Lower lobe of right lung (tissue), 2 donors: ENCODE data around the gene RAB3IL1. TPM values are rescaled to one million over a fixed set of nuclear protein-coding genes. Genes with fewer than 3 reads are reported as not detected.

Source experiments
- ATAC-seq, 2 donors: fragments of 200-7000 bp; cut with Tn5 transposase; one replicate each; pipeline ENCODE4 v1.9.1; 2020 to 2022; ENCODE audit warnings: mild to moderate bottlenecking in 2 of 2, moderate library complexity in 2 of 2
- DNase-seq: peaks from one replicate; pipeline ENCODE4 v3.0.0-alpha.2; 2020
- H3K27ac ChIP-seq: fragments of 200-600 bp; one replicate; pipeline ENCODE4 v1.8.0; 2022
- H3K27me3 ChIP-seq: fragments of 200-600 bp; one replicate; pipeline ENCODE4 v1.8.0; 2022; ENCODE audit warnings: low read depth
- H3K36me3 ChIP-seq: fragments of 200-600 bp; one replicate; pipeline ENCODE4 v1.8.0; 2022; ENCODE audit warnings: mild to moderate bottlenecking
- H3K4me1 ChIP-seq: fragments of 200-600 bp; one replicate; pipeline ENCODE4 v1.8.0; 2022
- H3K4me3 ChIP-seq: fragments of 200-600 bp; one replicate; pipeline ENCODE4 v1.8.0; 2022; ENCODE audit warnings: mild to moderate bottlenecking
- H3K9me3 ChIP-seq: fragments of 200-600 bp; one replicate; pipeline ENCODE4 v1.8.0; 2022
- intact Hi-C: fragments of 100-400 bp; cut with DNase I; formaldehyde crosslinking; loops from one replicate; pipeline ENCODE4 v1.11.0; 2022
- total RNA-seq: library from RNA; stranded (reverse); fragmentation: NEBNext Ultra II Directional; extraction: Animal tissue kit (Norgen Biotek cat#: 25700); gene quantifications from one replicate; pipeline ENCODE4 v1.2.1, GENCODE V29; 2021
- TF ChIP-seq, protein P1 (sequence below): fragments of 200-600 bp; IDR thresholded peaks from one replicate; pipeline ENCODE4 v1.8.0; 2022; ENCODE audit warnings: antibody characterized with exemption, mild to moderate bottlenecking
- donor health status: DM: no; HTN: yes; CAD: no; lungs with severe emphysema.

Gene RAB3IL1
- total RNA-seq, 1 donor from 2014 or later, result 11.4 TPM

- no peak overlapping the region for H3K4me3 ChIP-seq
- TF ChIP-seq, protein P1, sequence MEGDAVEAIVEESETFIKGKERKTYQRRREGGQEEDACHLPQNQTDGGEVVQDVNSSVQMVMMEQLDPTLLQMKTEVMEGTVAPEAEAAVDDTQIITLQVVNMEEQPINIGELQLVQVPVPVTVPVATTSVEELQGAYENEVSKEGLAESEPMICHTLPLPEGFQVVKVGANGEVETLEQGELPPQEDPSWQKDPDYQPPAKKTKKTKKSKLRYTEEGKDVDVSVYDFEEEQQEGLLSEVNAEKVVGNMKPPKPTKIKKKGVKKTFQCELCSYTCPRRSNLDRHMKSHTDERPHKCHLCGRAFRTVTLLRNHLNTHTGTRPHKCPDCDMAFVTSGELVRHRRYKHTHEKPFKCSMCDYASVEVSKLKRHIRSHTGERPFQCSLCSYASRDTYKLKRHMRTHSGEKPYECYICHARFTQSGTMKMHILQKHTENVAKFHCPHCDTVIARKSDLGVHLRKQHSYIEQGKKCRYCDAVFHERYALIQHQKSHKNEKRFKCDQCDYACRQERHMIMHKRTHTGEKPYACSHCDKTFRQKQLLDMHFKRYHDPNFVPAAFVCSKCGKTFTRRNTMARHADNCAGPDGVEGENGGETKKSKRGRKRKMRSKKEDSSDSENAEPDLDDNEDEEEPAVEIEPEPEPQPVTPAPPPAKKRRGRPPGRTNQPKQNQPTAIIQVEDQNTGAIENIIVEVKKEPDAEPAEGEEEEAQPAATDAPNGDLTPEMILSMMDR, result no peak
- DNase-seq, result no peak
- ATAC-seq, result no peak
- H3K36me3 ChIP-seq, result no peaks in the 10 kb centered on the region
- no peak overlapping the region for H3K27ac ChIP-seq
- intact Hi-C loops, result no loop called here
- H3K4me1 ChIP-seq, result no peaks in the 10 kb centered on the region
- no peaks in the 10 kb centered on the region for H3K27me3 ChIP-seq
- no peaks in the 10 kb centered on the region for H3K9me3 ChIP-seq
Measured at GRCh38 chr11:61940466-61940865, 23.1 kb upstream of the RAB3IL1 start.

DNA sequence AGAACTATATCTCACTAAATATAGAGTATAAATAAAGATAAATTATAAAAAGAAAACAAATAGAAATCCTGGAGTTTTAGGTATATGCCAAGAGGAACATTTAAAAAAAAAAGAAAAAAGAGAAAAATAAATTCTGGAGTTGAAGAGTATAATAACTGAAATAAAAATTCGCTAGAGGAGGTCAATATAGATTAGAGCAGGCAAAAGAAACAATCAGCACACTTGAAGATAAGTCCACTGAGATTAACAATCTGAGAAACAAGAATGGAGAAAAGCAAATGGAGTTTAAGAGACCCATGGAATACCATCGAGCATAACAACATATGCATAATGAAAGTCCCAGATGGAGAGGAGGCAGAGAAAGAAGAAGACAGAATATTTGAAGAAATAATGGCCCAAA is 18.5 kb upstream of the RAB3IL1 start:
- Histone ChIP-seq H3K4me3 (no peak overlapping the region), H3K4me1 (no peaks in the 10 kb centered on the region), H3K36me3 (no peaks in the 10 kb centered on the region), H3K9me3 (no peaks in the 10 kb centered on the region), H3K27ac (no peak overlapping the region), H3K27me3 (no peaks in the 10 kb centered on the region)
- ATAC-seq (no peak), DNase-seq (no peak)
- TF ChIP-seq, protein P1, result no peak
- intact Hi-C loops, result no loop called here

DNA sequence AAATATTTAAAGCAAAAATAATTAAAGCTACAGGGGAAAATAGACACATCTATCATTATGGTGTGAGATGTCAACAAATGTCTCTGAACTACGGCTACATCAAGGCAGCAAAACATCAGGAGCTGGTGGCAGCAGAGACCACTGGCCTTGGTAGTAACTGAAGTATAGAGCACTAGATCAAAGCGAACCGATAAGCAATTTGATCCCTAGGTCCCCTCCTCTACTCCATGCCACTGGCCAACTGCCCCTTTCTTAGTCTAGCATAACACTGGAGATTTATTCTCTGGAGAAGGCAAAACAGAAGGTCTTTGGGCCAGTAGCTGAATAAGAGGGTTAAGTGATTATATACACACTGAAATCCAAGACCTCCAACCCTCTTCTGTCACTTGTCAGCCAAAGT is 13.6 kb upstream of the RAB3IL1 start:
- ATAC-seq, result no peak
- DNase-seq, result no peak
- Histone ChIP-seq H3K36me3 (no peaks in the 10 kb centered on the region), H3K4me1 (no peaks in the 10 kb centered on the region), H3K27me3 (no peaks in the 10 kb centered on the region), H3K4me3 (no peak overlapping the region), H3K9me3 (no peaks in the 10 kb centered on the region), H3K27ac (no peak overlapping the region)
- intact Hi-C loops, result no loop called here
- TF ChIP-seq, protein P1, result no peak

DNA sequence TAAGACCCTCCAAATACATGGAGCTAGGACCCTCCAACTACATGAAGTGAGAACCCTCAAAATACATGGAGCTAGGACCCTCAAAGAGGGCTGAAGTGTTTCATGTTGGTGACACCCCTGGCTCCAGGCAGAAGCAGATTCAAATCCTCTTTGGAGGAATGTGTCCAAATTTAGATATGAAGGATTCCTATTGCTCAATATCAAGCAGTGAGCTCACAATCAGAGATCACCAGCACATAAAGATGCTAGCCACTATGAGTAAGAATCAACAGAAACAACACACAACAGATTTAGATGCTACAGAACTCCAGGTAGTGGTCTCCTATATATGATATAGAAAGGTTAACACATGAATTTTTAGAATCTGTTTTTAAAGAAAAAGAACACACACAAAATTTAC is 11.2 kb upstream of the RAB3IL1 start:
- intact Hi-C loops, result no loop called here
- Histone ChIP-seq H3K4me3 (no peak overlapping the region), H3K9me3 (no peaks in the 10 kb centered on the region), H3K27me3 (no peaks in the 10 kb centered on the region), H3K27ac (no peak overlapping the region), H3K4me1 (peaks cover 8% of the 10 kb centered on the region), H3K36me3 (no peaks in the 10 kb centered on the region)
- ATAC-seq (no peak), DNase-seq (no peak)
- TF ChIP-seq, protein P1, result no peak

DNA sequence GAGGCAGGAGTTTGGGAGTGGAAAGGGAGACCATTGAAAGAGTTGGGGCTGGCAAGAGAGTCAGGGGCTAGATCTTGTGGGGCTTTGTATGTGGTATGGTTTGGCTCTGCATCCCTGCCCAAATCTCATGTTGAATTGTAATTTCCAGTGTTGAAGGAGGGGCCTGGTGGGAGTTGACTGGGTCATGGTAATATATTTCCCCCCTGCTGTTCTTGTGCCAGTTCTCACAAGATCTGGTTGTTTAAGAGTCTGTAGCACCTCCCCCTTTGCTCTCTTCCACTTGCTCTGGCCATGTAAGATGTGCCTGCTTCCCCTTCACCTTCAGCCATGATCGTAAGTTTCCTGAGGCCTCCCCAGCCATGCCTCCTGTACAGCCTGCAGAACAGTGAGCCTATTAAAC is 10.1 kb upstream of the RAB3IL1 start:
- TF ChIP-seq, protein P1, result no peak
- no peak for ATAC-seq
- H3K9me3 ChIP-seq, result no peaks in the 10 kb centered on the region
- H3K4me3 ChIP-seq, result no peak overlapping the region
- no peaks in the 10 kb centered on the region for H3K36me3 ChIP-seq
- no peak for DNase-seq
- no peaks in the 10 kb centered on the region for H3K27me3 ChIP-seq
- intact Hi-C loops, result no loop called here
- peaks cover 19% of the 10 kb centered on the region for H3K4me1 ChIP-seq
- H3K27ac ChIP-seq, result no peak overlapping the region

GRCh38 chr11:61926235-61926634 is 8.9 kb upstream of the RAB3IL1 start:
- no peak overlapping the region for H3K4me3 ChIP-seq
- peaks cover 21% of the 10 kb centered on the region for H3K4me1 ChIP-seq
- H3K27me3 ChIP-seq, result no peaks in the 10 kb centered on the region
- TF ChIP-seq, protein P1, result no peak
- intact Hi-C loops, result no loop called here
- no peaks in the 10 kb centered on the region for H3K36me3 ChIP-seq
- H3K27ac ChIP-seq, result no peak overlapping the region
- DNase-seq (no peak), ATAC-seq (no peak)
- no peaks in the 10 kb centered on the region for H3K9me3 ChIP-seq
